Measurements from ENCODE around the gene GRK2.
A peak's percentile ranks its signal among the peaks of the same experiment; 100 is the strongest.

The GRK2 gene

GRCh38 chr11:67301951-67302516 lies 35.8 kb downstream of the GRK2 start:
- no peak for DNase-seq

- no peak for DNase-seq
These were observed 36.4 kb downstream of the GRK2 start for GRCh38 chr11:67302571-67303131.

GRCh38 chr11:67303132-67303834 lies 37.0 kb downstream of the GRK2 start, which contains the start of gene SSH3:
Gene SSH3 (plus strand): TSS chr11:67303530. CDS start chr11:67303626, 96 bp downstream.
- DNase-seq = no peak

- no peak for DNase-seq
These were observed 37.6 kb downstream of the GRK2 start for GRCh38 chr11:67303835-67304411.

- DNase-seq = no peak
These were observed 38.3 kb downstream of the GRK2 start for GRCh38 chr11:67304511-67305113.

- no peak for DNase-seq
These were observed 40.7 kb downstream of the GRK2 start for GRCh38 chr11:67306769-67307544.

- no peak for DNase-seq
These were observed 41.3 kb downstream of the GRK2 start for GRCh38 chr11:67307545-67308001.

- DNase-seq = no peak
These were observed 42.0 kb downstream of the GRK2 start for GRCh38 chr11:67308031-67308866.

- DNase-seq = no peak
These were observed 42.9 kb downstream of the GRK2 start for GRCh38 chr11:67309166-67309565.

- no peak for DNase-seq
These were observed 43.4 kb downstream of the GRK2 start for GRCh38 chr11:67309661-67310061.

GRCh38 chr11:67310246-67311050 lies 44.2 kb downstream of the GRK2 start:
- no peak for DNase-seq

GRCh38 chr11:67311051-67311555 lies 44.8 kb downstream of the GRK2 start:
- no peak for DNase-seq

GRCh38 chr11:67311556-67312082 lies 45.3 kb downstream of the GRK2 start:
- no peak for DNase-seq

- DNase-seq = peak; percentile 44
These were observed 46.1 kb downstream of the GRK2 start for GRCh38 chr11:67312187-67313021.

- DNase-seq = no peak
These were observed 47.0 kb downstream of the GRK2 start for GRCh38 chr11:67313125-67313890.

- no peak for DNase-seq
These were observed 47.9 kb downstream of the GRK2 start for GRCh38 chr11:67314218-67314617.

- no peak for DNase-seq
These were observed 49.1 kb downstream of the GRK2 start for GRCh38 chr11:67315325-67315909.

- DNase-seq = no peak
These were observed 50.6 kb downstream of the GRK2 start for GRCh38 chr11:67316882-67317204.
